HepG2 (cell line): ENCODE data around the gene SLC22A23.

Source experiments
- BCL6 ChIP-seq: IDR thresholded peaks from 2 replicates; pipeline ENCODE4 v1.6.1; 2016; ENCODE audit warnings: missing genetic modification reagents, missing compliant biosample characterization
- CTCF ChIP-seq: sonication (generic); formaldehyde crosslinking; IDR thresholded peaks from 2 replicates; pipeline ENCODE4 v1.5.0; 2020; ENCODE audit warnings: mild to moderate bottlenecking, missing genetic modification reagents, moderate library complexity
- EP300 ChIP-seq, 3 experiments: sonication (generic) in 1 of 3; formaldehyde crosslinking in 1 of 3; IDR thresholded peaks; 2 replicates each; pipeline versions ENCODE4 v1.5.1 to v1.6.1; 2011 to 2020; ENCODE audit warnings: low read depth in 2 of 3, low read length in 2 of 3, borderline replicate concordance in 1 of 3, improper control_type of control experiment in 1 of 3, mild to moderate bottlenecking in 1 of 3, missing genetic modification reagents in 1 of 3, moderate library complexity in 1 of 3
- FOXA1 ChIP-seq, 2 experiments: fragments of 450-650 bp in 1 of 2; sonication (generic) in 1 of 2; formaldehyde crosslinking in 1 of 2; IDR thresholded peaks; 2 replicates each; pipeline versions ENCODE4 v1.4.0 to v1.6.1; 2016 to 2020; ENCODE audit warnings: missing genetic modification reagents in 1 of 2
- MTA1 ChIP-seq: sonication (generic); formaldehyde crosslinking; IDR thresholded peaks from 2 replicates; pipeline ENCODE4 v1.4.0; 2020; ENCODE audit warnings: missing genetic modification reagents, mild to moderate bottlenecking, borderline replicate concordance
- POLR2A ChIP-seq, 2 experiments: IDR thresholded peaks; 2 replicates each; pipeline ENCODE4 v1.6.1; 2011; ENCODE audit warnings: low read depth in 2 of 2, low read length in 2 of 2, mild to moderate bottlenecking in 1 of 2, moderate library complexity in 1 of 2; ENCODE audit not compliant: insufficient read depth in 1 of 2
- TAF1 ChIP-seq: sonication (generic); formaldehyde crosslinking; IDR thresholded peaks from 2 replicates; pipeline ENCODE4 v1.4.0; 2020; ENCODE audit warnings: missing genetic modification reagents
- TBP ChIP-seq: sonication (generic); formaldehyde crosslinking; IDR thresholded peaks from 2 replicates; pipeline ENCODE4 v1.5.0; 2020; ENCODE audit warnings: missing genetic modification reagents
- ZFY ChIP-seq: sonication (generic); formaldehyde crosslinking; IDR thresholded peaks from 2 replicates; pipeline ENCODE4 v1.4.0; 2020; ENCODE audit warnings: missing genetic modification reagents
- ZNF629 ChIP-seq: sonication (generic); formaldehyde crosslinking; conservative IDR thresholded peaks from 2 replicates; pipeline ENCODE4 v1.5.0; 2020; ENCODE audit warnings: missing genetic modification reagents
- ZNF724P ChIP-seq: sonication (generic); formaldehyde crosslinking; IDR thresholded peaks from 2 replicates; pipeline ENCODE4 v1.8.0; 2022; ENCODE audit warnings: missing genetic modification reagents, borderline replicate concordance
- TF ChIP-seq, protein P1 (sequence below): sonication (generic); formaldehyde crosslinking; IDR thresholded peaks from 2 replicates; pipeline ENCODE4 v1.5.1; 2020; ENCODE audit warnings: missing genetic modification reagents, mild to moderate bottlenecking, borderline replicate concordance
- TF ChIP-seq, protein P2 (sequence below), 2 experiments: sonication (generic) in 1 of 2; formaldehyde crosslinking in 1 of 2; IDR thresholded peaks; 2 replicates each; pipeline versions ENCODE4 v1.4.0 to v1.6.1; 2016 to 2020; ENCODE audit warnings: borderline replicate concordance in 1 of 2, low read depth in 1 of 2, mild to moderate bottlenecking in 1 of 2, missing genetic modification reagents in 1 of 2

GRCh38 chr6:3264356-3264755 lies 192.5 kb downstream of the SLC22A23 start:
- TF ChIP-seq EP300 (IDR thresholded peaks at IDR 0.05; ENCODE audit: low read depth in 2 of 2, low read length in 2 of 2) (no peak), EP300 (CRISPR knock-in tag; IDR thresholded peaks at IDR 0.05; ENCODE audit: borderline replicate concordance) (no peak), ZFY (CRISPR knock-in tag) (no peak), POLR2A (IDR thresholded peaks at IDR 0.05; ENCODE audit: insufficient read depth in 1 of 2, low read depth in 2 of 2, low read length in 2 of 2) (no peak), FOXA1 (IDR thresholded peaks at IDR 0.05) (no peak), FOXA1 (CRISPR knock-in tag; IDR thresholded peaks at IDR 0.05) (no peak), CTCF (no peak), MTA1 (CRISPR knock-in tag) (no peak), TBP (no peak), ZNF629 (CRISPR knock-in tag) (no peak), TAF1 (CRISPR knock-in tag) (no peak), BCL6 (CRISPR knock-in tag) (no peak), ZNF724P (no peak)
- TF ChIP-seq, protein P1, sequence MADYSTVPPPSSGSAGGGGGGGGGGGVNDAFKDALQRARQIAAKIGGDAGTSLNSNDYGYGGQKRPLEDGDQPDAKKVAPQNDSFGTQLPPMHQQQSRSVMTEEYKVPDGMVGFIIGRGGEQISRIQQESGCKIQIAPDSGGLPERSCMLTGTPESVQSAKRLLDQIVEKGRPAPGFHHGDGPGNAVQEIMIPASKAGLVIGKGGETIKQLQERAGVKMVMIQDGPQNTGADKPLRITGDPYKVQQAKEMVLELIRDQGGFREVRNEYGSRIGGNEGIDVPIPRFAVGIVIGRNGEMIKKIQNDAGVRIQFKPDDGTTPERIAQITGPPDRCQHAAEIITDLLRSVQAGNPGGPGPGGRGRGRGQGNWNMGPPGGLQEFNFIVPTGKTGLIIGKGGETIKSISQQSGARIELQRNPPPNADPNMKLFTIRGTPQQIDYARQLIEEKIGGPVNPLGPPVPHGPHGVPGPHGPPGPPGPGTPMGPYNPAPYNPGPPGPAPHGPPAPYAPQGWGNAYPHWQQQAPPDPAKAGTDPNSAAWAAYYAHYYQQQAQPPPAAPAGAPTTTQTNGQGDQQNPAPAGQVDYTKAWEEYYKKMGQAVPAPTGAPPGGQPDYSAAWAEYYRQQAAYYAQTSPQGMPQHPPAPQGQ (CRISPR knock-in tag) = no peak
- TF ChIP-seq, protein P2, sequence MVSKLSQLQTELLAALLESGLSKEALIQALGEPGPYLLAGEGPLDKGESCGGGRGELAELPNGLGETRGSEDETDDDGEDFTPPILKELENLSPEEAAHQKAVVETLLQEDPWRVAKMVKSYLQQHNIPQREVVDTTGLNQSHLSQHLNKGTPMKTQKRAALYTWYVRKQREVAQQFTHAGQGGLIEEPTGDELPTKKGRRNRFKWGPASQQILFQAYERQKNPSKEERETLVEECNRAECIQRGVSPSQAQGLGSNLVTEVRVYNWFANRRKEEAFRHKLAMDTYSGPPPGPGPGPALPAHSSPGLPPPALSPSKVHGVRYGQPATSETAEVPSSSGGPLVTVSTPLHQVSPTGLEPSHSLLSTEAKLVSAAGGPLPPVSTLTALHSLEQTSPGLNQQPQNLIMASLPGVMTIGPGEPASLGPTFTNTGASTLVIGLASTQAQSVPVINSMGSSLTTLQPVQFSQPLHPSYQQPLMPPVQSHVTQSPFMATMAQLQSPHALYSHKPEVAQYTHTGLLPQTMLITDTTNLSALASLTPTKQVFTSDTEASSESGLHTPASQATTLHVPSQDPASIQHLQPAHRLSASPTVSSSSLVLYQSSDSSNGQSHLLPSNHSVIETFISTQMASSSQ (IDR thresholded peaks at IDR 0.05; ENCODE audit: low read depth) = no peak
- TF ChIP-seq, protein P2 (CRISPR knock-in tag; IDR thresholded peaks at IDR 0.05; ENCODE audit: borderline replicate concordance) = no peak
